Mesenchymal stem cell (in vitro differentiated cells and primary cell): ENCODE data around the gene HSP90AB1.
A peak's percentile ranks its signal among the peaks of the same experiment; 100 is the strongest.

Source experiments
- DNase-seq: peaks from one replicate; pipeline ENCODE4 v3.0.0-alpha.2; 2013
- H2AFZ ChIP-seq: one replicate; pipeline ENCODE4 v1.6.1; 2013; ENCODE audit warnings: low read depth, mild to moderate bottlenecking, control low read depth, inconsistent platforms, low read length, moderate library complexity
- H2AK5ac ChIP-seq: 2 replicates; pipeline ENCODE4 v1.6.1; 2013; ENCODE audit warnings: low read length, moderate library complexity, mild to moderate bottlenecking, inconsistent platforms; ENCODE audit not compliant: severe bottlenecking
- H2BK120ac ChIP-seq: one replicate; pipeline ENCODE4 v1.6.1; 2013; ENCODE audit warnings: low read depth, mild to moderate bottlenecking, inconsistent platforms, low read length, moderate library complexity
- H2BK12ac ChIP-seq, 2 experiments: one replicate each; pipeline ENCODE4 v1.6.1; 2013; ENCODE audit warnings: inconsistent platforms in 2 of 2, low read length in 2 of 2, mild to moderate bottlenecking in 2 of 2, moderate library complexity in 2 of 2, control low read depth in 1 of 2
- H2BK15ac ChIP-seq: one replicate; pipeline ENCODE4 v1.6.1; 2013; ENCODE audit warnings: mild to moderate bottlenecking, low read depth, inconsistent platforms; ENCODE audit not compliant: poor library complexity, severe bottlenecking
- H2BK5ac ChIP-seq: 2 replicates; pipeline ENCODE4 v1.6.1; 2013; ENCODE audit warnings: low read depth, mild to moderate bottlenecking, low read length, control low read depth, inconsistent platforms; ENCODE audit not compliant: poor library complexity, severe bottlenecking
- H3K14ac ChIP-seq, 2 experiments: one replicate each; pipeline ENCODE4 v1.6.1; 2013; ENCODE audit warnings: inconsistent platforms in 2 of 2, low read length in 2 of 2, control low read depth in 1 of 2, mild to moderate bottlenecking in 1 of 2, moderate library complexity in 1 of 2
- H3K18ac ChIP-seq, 2 experiments: one replicate each; pipeline ENCODE4 v1.6.1; 2013; ENCODE audit warnings: inconsistent platforms in 2 of 2, low read length in 2 of 2, control low read depth in 1 of 2, low read depth in 1 of 2, mild to moderate bottlenecking in 1 of 2
- H3K23ac ChIP-seq, 2 experiments: one replicate each; pipeline ENCODE4 v1.6.1; 2013; ENCODE audit warnings: inconsistent platforms in 2 of 2, low read length in 2 of 2, mild to moderate bottlenecking in 2 of 2, moderate library complexity in 2 of 2, control low read depth in 1 of 2
- H3K27ac ChIP-seq: 2 replicates; pipeline ENCODE4 v1.5.1; 2013; ENCODE audit warnings: mild to moderate bottlenecking, moderate library complexity, low read length, control low read depth, inconsistent platforms; ENCODE audit not compliant: poor library complexity, severe bottlenecking
- H3K27me3 ChIP-seq, 2 experiments: 2 replicates each; pipeline versions ENCODE4 v1.6.1 to v1.7.0; 2013; ENCODE audit warnings: low read length in 2 of 2, mild to moderate bottlenecking in 2 of 2, moderate library complexity in 2 of 2, control low read depth in 1 of 2, inconsistent platforms in 1 of 2; ENCODE audit not compliant: control insufficient read depth in 1 of 2, insufficient read depth in 1 of 2
- H3K36me3 ChIP-seq, 2 experiments: 2 replicates each; pipeline versions ENCODE4 v1.6.1 to v1.7.0; 2013; ENCODE audit warnings: low read length in 2 of 2, control low read depth in 1 of 2, inconsistent platforms in 1 of 2, low read depth in 1 of 2, mild to moderate bottlenecking in 1 of 2; ENCODE audit not compliant: insufficient read depth in 2 of 2, control insufficient read depth in 1 of 2
- H3K4ac ChIP-seq, 2 experiments: one replicate each; pipeline ENCODE4 v1.6.1; 2013; ENCODE audit warnings: inconsistent platforms in 2 of 2, low read length in 2 of 2, mild to moderate bottlenecking in 2 of 2, moderate library complexity in 2 of 2, control low read depth in 1 of 2, low read depth in 1 of 2
- H3K4me1 ChIP-seq: 2 replicates; pipeline ENCODE4 v1.6.1; 2013; ENCODE audit warnings: low read depth, low read length, control low read depth; ENCODE audit not compliant: control insufficient read depth, insufficient read depth
- H3K4me2 ChIP-seq: 2 replicates; pipeline ENCODE4 v1.6.1; 2013; ENCODE audit warnings: low read length, mild to moderate bottlenecking, inconsistent platforms; ENCODE audit not compliant: poor library complexity, severe bottlenecking
- H3K4me3 ChIP-seq, 2 experiments: 2 replicates each; pipeline versions ENCODE4 v1.5.1 to v1.7.0; 2013; ENCODE audit warnings: low read length in 2 of 2, mild to moderate bottlenecking in 2 of 2, control low read depth in 1 of 2, low read depth in 1 of 2; ENCODE audit not compliant: insufficient read depth in 1 of 2
- H3K79me1 ChIP-seq: replicated peaks from 2 replicates; pipeline ENCODE4 v1.6.1; 2013; ENCODE audit warnings: mild to moderate bottlenecking, control low read depth, low read length, inconsistent platforms; ENCODE audit not compliant: poor library complexity, severe bottlenecking
- H3K9ac ChIP-seq: 2 replicates; pipeline ENCODE4 v1.7.0; 2013; ENCODE audit warnings: mild to moderate bottlenecking, low read length, moderate library complexity
- H3K9me3 ChIP-seq: 2 replicates; pipeline ENCODE4 v1.7.0; 2013; ENCODE audit warnings: mild to moderate bottlenecking, low read length; ENCODE audit not compliant: control insufficient read depth
- H4K8ac ChIP-seq: one replicate; pipeline ENCODE4 v1.6.1; 2013; ENCODE audit warnings: inconsistent platforms, mild to moderate bottlenecking, low read length, moderate library complexity
- H4K91ac ChIP-seq: one replicate; pipeline ENCODE4 v1.6.1; 2013; ENCODE audit warnings: mild to moderate bottlenecking, low read length, inconsistent platforms
- WGBS: methylation state at CpG from one replicate; pipeline ENCODE4 v1.1.7; 2013; ENCODE audit warnings: mixed read lengths; 5-methylcytosine and 5-hydroxymethylcytosine counted together

Gene HSP90AB1

GRCh38 chr6:44234101-44235025 lies 12.5 kb upstream of the HSP90AB1 start:
- Histone ChIP-seq H3K4ac (peak overlapping the region in 1 of 2 experiments; percentile 13), H4K8ac (peak overlapping the region; percentile 30), H3K36me3 (peaks cover 14 to 42% of the 10 kb centered on the region in 2 experiments), H3K4me1 (peaks cover 25% of the 10 kb centered on the region), H3K4me2 (no peak overlapping the region), H3K23ac (no peak overlapping the region), H2AFZ (no peak overlapping the region), H3K4me3 (no peak overlapping the region), H3K14ac (peak overlapping the region in 1 of 2 experiments; percentile 4), H2BK15ac (no peak overlapping the region), H2BK5ac (peak overlapping the region; percentile 25), H3K79me1 (peaks cover 2% of the 10 kb centered on the region), H2AK5ac (peak overlapping the region; percentile 44), H3K9me3 (no peaks in the 10 kb centered on the region), H2BK12ac (peak overlapping the region; percentile 7 to 27), H3K27ac (peak overlapping the region; percentile 74), H2BK120ac (no peak overlapping the region), H3K27me3 (no peaks in the 10 kb centered on the region), H3K18ac (peak overlapping the region; percentile 3 to 44), H4K91ac (peak overlapping the region; percentile 2), H3K9ac (peak overlapping the region; percentile 58)
- 47% methylated on average over 5 of the region's 5 CpGs for WGBS
- DNase-seq, result peak; percentile 75

GRCh38 chr6:44235269-44235668 lies 11.6 kb upstream of the HSP90AB1 start:
- H3K4me3 ChIP-seq, result no peak overlapping the region
- H3K4me2 ChIP-seq, result peak overlapping the region; percentile 1
- no peaks in the 10 kb centered on the region for H3K27me3 ChIP-seq
- H3K18ac ChIP-seq, result no peak overlapping the region
- H3K9ac ChIP-seq, result peak overlapping the region; percentile 40
- no peak overlapping the region for H3K4ac ChIP-seq
- peak overlapping the region; percentile 21 for H2BK15ac ChIP-seq
- peak overlapping the region; percentile 74 for H3K27ac ChIP-seq
- H3K14ac ChIP-seq, result no peak overlapping the region
- no peak overlapping the region for H2AFZ ChIP-seq
- H3K36me3 ChIP-seq, result peaks cover 14 to 33% of the 10 kb centered on the region in 2 experiments
- H4K91ac ChIP-seq, result no peak overlapping the region
- H3K23ac ChIP-seq, result no peak overlapping the region
- 89% methylated on average over 5 of the region's 6 CpGs for WGBS
- no peak overlapping the region for H2BK120ac ChIP-seq
- H2AK5ac ChIP-seq, result peak overlapping the region; percentile 20
- no peak overlapping the region for H2BK12ac ChIP-seq
- H3K4me1 ChIP-seq, result peaks cover 25% of the 10 kb centered on the region
- no peak for DNase-seq
- H4K8ac ChIP-seq, result no peak overlapping the region
- no peaks in the 10 kb centered on the region for H3K9me3 ChIP-seq
- peak overlapping the region; percentile 25 for H2BK5ac ChIP-seq
- H3K79me1 ChIP-seq, result peaks cover 2% of the 10 kb centered on the region

GRCh38 chr6:44235891-44236516 lies 10.9 kb upstream of the HSP90AB1 start:
- H4K91ac ChIP-seq, result no peak overlapping the region
- no peaks in the 10 kb centered on the region for H3K9me3 ChIP-seq
- no peak overlapping the region for H3K14ac ChIP-seq
- no peak overlapping the region for H3K23ac ChIP-seq
- no peak overlapping the region for H3K9ac ChIP-seq
- peaks cover 25% of the 10 kb centered on the region for H3K4me1 ChIP-seq
- H3K4me3 ChIP-seq, result no peak overlapping the region
- H3K4ac ChIP-seq, result no peak overlapping the region
- H3K18ac ChIP-seq, result no peak overlapping the region
- no peak overlapping the region for H3K27ac ChIP-seq
- H2BK5ac ChIP-seq, result no peak overlapping the region
- peaks cover 12 to 26% of the 10 kb centered on the region in 2 experiments for H3K36me3 ChIP-seq
- no peak for DNase-seq
- H2AK5ac ChIP-seq, result peak overlapping the region; percentile 25
- no peak overlapping the region for H2BK12ac ChIP-seq
- H3K4me2 ChIP-seq, result no peak overlapping the region
- H2BK15ac ChIP-seq, result no peak overlapping the region
- no peak overlapping the region for H2BK120ac ChIP-seq
- WGBS, result 98% methylated on average over 5 of the region's 6 CpGs
- H2AFZ ChIP-seq, result no peak overlapping the region
- H3K27me3 ChIP-seq, result no peaks in the 10 kb centered on the region
- peaks cover 2% of the 10 kb centered on the region for H3K79me1 ChIP-seq
- H4K8ac ChIP-seq, result no peak overlapping the region
